ENCODE measurements around the gene SFRP5. TPM values are rescaled to one million over a fixed set of nuclear protein-coding genes. Genes with fewer than 3 reads are reported as not detected.

SFRP5 gene
- total RNA-seq, 1 experiment from 2014 or later, result not detected

DNA sequence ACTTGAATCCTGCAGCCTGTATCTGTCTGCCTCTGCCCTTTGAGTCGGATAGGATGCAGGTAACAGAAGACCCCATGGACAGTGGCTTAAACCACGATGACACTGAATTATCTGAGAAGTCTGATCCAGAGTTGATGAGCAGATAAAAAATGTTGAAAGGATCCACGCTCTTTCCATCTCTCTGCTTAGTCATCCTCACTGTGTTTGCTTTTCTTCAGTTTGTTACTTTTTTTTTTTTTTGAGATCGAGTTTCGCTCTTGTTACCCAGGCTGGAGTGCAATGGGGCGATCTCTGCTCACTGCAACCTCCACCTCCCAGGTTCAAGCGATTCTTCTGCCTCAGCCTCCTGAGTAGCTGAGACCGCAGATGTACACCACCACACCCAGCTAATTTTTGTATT lies 40.9 kb upstream of the SFRP5 start:
- H3K4me2 ChIP-seq (ENCODE audit: low read length), result no peak overlapping the region; the same call in 1 of the 2 replicates
- DNase-seq (ENCODE audit: low read depth, low spot score), result no peak

More for the DNA sequence above, 40.9 kb upstream of the SFRP5 start:
- Histone ChIP-seq H3K9me3 (ENCODE audit: control insufficient read depth in 1 of 2, insufficient read depth in 1 of 2, low read depth in 1 of 2, low read length in 2 of 2) (no peaks in the 10 kb centered on the region), H3K27me3 (ENCODE audit: insufficient read depth, low read length) (no peaks in the 10 kb centered on the region), H3K79me2 (ENCODE audit: insufficient read depth, low read length) (no peaks in the 10 kb centered on the region), H3K27ac (ENCODE audit: low read depth, low read length) (no peak overlapping the region), H3K9me2 (ENCODE audit: insufficient read depth) (no peaks in the 10 kb centered on the region), H3K4me1 (ENCODE audit: control insufficient read depth in 1 of 2, insufficient read depth in 2 of 2, low read length in 2 of 2) (peaks cover 5 to 22% of the 10 kb centered on the region in 2 experiments; a peak in 3 of 4 replicates), H3K36me3 (ENCODE audit: control insufficient read depth in 1 of 2, insufficient read depth in 2 of 2, low read length in 2 of 2) (no peaks in the 10 kb centered on the region), H4K20me1 (ENCODE audit: insufficient read depth) (no peaks in the 10 kb centered on the region), H3K9ac (ENCODE audit: low read length) (no peak overlapping the region), H2AFZ (ENCODE audit: low read depth, low read length, poor library complexity, severe bottlenecking) (no peak overlapping the region), H3K4me3 (replicated peaks in 1 of 2; ENCODE audit: low read depth in 1 of 2, low read length in 2 of 2) (no peak overlapping the region)
- no TSS peak for BruUV-seq (replicated peaks)
- TF ChIP-seq EZH2 (IDR thresholded peaks at IDR 0.05) (no peak), CBX3 (IDR thresholded peaks at IDR 0.05; ENCODE audit: low read depth) (no peak), ZNF274 (IDR thresholded peaks at IDR 0.05; ENCODE audit: low read depth, low read length) (no peak), EGR1 (IDR thresholded peaks at IDR 0.05; ENCODE audit: low read depth) (no peak), EZH2phosphoT487 (IDR thresholded peaks at IDR 0.05; ENCODE audit: borderline replicate concordance) (no peak), ZFX (IDR thresholded peaks at IDR 0.05) (no peak), RAD21 (IDR thresholded peaks at IDR 0.05; ENCODE audit: low read depth) (no peak)
- TF ChIP-seq, protein P1, sequence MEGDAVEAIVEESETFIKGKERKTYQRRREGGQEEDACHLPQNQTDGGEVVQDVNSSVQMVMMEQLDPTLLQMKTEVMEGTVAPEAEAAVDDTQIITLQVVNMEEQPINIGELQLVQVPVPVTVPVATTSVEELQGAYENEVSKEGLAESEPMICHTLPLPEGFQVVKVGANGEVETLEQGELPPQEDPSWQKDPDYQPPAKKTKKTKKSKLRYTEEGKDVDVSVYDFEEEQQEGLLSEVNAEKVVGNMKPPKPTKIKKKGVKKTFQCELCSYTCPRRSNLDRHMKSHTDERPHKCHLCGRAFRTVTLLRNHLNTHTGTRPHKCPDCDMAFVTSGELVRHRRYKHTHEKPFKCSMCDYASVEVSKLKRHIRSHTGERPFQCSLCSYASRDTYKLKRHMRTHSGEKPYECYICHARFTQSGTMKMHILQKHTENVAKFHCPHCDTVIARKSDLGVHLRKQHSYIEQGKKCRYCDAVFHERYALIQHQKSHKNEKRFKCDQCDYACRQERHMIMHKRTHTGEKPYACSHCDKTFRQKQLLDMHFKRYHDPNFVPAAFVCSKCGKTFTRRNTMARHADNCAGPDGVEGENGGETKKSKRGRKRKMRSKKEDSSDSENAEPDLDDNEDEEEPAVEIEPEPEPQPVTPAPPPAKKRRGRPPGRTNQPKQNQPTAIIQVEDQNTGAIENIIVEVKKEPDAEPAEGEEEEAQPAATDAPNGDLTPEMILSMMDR (IDR thresholded peaks at IDR 0.05 in 2 of 3, conservative IDR thresholded peaks at IDR 0.05 in 1 of 3; ENCODE audit: borderline replicate concordance in 1 of 3, insufficient read depth in 1 of 3, low read depth in 2 of 3, low read length in 2 of 3), result no peak
- TF ChIP-seq, protein P2, sequence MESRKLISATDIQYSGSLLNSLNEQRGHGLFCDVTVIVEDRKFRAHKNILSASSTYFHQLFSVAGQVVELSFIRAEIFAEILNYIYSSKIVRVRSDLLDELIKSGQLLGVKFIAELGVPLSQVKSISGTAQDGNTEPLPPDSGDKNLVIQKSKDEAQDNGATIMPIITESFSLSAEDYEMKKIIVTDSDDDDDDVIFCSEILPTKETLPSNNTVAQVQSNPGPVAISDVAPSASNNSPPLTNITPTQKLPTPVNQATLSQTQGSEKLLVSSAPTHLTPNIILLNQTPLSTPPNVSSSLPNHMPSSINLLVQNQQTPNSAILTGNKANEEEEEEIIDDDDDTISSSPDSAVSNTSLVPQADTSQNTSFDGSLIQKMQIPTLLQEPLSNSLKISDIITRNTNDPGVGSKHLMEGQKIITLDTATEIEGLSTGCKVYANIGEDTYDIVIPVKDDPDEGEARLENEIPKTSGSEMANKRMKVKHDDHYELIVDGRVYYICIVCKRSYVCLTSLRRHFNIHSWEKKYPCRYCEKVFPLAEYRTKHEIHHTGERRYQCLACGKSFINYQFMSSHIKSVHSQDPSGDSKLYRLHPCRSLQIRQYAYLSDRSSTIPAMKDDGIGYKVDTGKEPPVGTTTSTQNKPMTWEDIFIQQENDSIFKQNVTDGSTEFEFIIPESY (IDR thresholded peaks at IDR 0.05; ENCODE audit: extremely low read depth, insufficient replicate concordance, low read length), result no peak
- TF ChIP-seq, protein P3, sequence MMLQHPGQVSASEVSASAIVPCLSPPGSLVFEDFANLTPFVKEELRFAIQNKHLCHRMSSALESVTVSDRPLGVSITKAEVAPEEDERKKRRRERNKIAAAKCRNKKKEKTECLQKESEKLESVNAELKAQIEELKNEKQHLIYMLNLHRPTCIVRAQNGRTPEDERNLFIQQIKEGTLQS (IDR thresholded peaks at IDR 0.05), result no peak
- intact Hi-C loops (cut with micrococcal nuclease), result no loop called here
- CTCF ChIA-PET, result interaction anchor here (1.0 kb wide), 1 partner anchor 12 kb away, joined by 4 read pairs; no protein-coding TSS in a partner anchor
- RAD21 ChIA-PET (ENCODE audit: low non-redundant PET in 1 of 2, low total read pairs in 2 of 2, uncharacterized antibody in 2 of 2, unreplicated experiment in 2 of 2), result no interaction called here
- ATAC-seq, result no peak
- POLR2A ChIA-PET, result no interaction called here

All from HCT116 (cell line).